LHCN-M2 (cell line): Measurements from ENCODE around the gene ZNF284. TPM values are rescaled to one million over a fixed set of nuclear protein-coding genes. Genes with fewer than 3 reads are reported as not detected.

ENCODE experiments used
- DNase-seq: peaks from one replicate; pipeline ENCODE4 v3.0.0-alpha.2; 2012; ENCODE audit warnings: low read depth
- polyA plus RNA-seq: library from polyadenylated mRNA; unstranded; fragments of >200 nt; gene quantifications from one replicate; pipeline ENCODE4 v1.2.1, GENCODE V29; 2012; ENCODE audit warnings: missing spikeins
- total RNA-seq: library from RNA; depleted of rRNA; stranded (reverse); fragments of >200 nt; gene quantifications from 2 replicates; pipeline ENCODE4 v1.2.3, GENCODE V29; 2014; rRNA removed

ZNF284 gene
- total RNA-seq = 2.6 and 3.0 TPM in 2 replicates
- 0.64 TPM for polyA plus RNA-seq

DNA sequence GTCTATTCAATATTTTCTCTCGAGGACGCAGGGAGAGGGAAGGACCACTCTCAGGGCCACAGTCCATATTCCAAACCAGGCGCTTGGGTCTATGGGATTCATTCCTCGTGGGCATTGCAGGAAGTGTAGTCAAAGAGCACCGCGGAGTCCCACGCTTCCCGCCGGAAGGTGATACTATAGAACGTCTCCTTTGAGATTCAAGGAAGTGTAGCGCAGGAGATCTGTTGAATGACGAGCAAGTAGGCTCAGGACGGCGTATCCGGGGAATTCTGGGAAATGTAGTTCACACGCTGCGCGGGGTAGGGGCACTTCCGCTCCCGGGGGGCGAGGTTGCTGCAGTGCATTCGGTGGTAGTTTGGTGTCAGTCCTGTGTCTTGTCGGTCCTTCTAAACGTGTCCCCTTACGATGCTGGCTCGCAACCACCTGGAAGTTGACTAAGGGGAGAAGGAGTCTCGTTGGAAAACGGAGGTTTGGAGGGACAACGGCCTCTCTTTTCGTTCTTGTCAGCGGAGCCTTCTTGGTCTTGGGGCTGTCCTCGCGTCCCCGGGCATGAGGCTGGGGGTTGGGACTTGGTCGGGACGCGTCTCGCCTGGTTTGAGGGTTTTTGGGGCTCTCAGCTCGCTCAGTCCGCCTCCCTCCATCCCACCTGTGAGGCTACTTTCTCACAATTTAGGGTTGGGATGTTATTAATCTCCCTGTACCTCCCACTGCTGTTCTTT, at the start of gene ZNF284:
ZNF284 (plus strand) TSS at position 336 of the 719 bp plus-strand sequence. CDS start 4,231 bp downstream, outside the sequence.
- peak; percentile 90 for DNase-seq

DNA sequence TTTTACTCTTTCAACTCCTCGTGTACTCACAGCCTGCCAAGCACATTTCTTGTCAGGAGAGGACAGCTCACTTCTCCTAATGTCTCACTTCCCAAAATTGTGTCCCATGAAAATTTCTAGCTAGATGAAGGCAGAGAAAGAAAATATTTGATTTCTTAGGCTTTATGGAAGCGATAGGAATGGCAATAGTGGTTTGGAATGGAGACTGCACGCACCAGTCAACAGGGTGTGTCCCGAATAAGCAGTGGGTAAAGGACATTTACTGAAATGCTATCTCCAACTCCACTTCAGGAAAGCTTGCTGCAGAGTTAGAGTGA, 47.1 kb upstream of the ZNF284 start:
- DNase-seq = no peak

GRCh38 chr19:44025217-44025936, 46.6 kb upstream of the ZNF284 start, which contains the start of gene ZNF222:
Gene ZNF222, plus strand, starts transcription at chr19:44025379. Its CDS starts 58 bp downstream, at chr19:44025437.
- peak; percentile 92 for DNase-seq

- no peak for DNase-seq
Measured at GRCh38 chr19:44026622-44027021, 45.3 kb upstream of the ZNF284 start.

- no peak for DNase-seq
Measured at GRCh38 chr19:44032001-44032610, 39.9 kb upstream of the ZNF284 start.

DNA sequence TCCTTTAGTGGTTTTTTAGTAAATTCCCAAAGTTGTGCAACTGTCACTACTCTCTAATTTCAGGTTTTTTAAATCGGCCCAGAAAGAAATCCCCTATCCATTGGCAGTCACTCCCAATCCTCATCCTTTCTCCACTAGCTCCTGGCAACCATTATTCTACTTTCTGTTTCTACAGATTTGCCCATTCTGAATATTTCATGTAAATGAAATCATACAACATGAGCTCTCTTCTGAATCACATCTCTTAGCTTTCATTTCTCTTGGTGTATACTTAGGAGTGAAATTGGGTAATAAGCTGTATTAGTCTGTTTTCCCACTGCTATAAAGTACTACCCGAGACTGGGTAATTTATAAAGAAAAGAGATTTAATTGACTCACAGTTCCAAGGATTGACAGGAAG, 29.8 kb upstream of the ZNF284 start:
- DNase-seq = no peak

- DNase-seq = no peak
Measured at GRCh38 chr19:44050740-44051649, 21.0 kb upstream of the ZNF284 start.

DNA sequence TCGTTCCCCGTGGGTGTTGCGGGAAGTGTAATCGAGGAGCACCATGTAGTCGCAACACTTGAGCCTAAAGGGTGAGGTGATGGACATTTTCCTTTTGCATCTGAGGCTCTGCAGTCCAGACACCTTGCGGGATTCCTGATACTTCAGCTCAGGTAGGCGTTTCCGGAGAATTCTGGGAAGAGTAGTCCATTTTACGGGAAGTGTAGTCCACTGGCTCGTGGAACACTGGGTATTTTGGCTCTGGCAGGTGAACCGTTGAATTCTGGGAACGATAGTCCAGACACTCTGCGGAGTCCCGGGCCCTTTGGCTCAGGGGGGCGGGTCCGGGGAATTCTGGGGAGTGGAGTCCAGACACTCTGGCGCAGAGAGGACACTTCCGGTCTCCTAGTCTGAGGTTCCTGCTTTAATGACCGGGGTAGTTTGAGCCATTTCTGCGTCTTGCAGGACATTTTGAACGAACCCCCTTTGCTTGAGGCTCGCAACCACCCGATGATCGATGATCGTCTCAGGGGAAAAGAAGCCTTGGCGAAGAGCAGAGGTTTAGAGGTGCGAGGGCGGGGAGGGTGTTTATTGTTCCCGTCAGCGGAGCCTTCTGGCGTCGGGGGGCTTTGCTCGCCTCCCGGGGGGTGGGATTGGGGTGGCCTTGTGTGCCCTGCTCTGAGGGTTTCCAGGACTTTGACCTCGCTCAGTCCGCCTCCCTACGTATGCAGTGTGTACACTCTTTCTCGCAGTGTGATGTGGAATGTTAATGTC, 20.1 kb upstream of the ZNF284 start, which contains the start of gene ZNF223:
ZNF223 (plus strand) TSS at position 387 of the 753 bp plus-strand sequence. CDS start 3,141 bp downstream, outside the sequence.
- DNase-seq = peak; percentile 93

GRCh38 chr19:44055870-44056269, 16.1 kb upstream of the ZNF284 start:
- no peak for DNase-seq

- DNase-seq = no peak
Measured at GRCh38 chr19:44059229-44059628, 12.7 kb upstream of the ZNF284 start.

GRCh38 chr19:44061038-44061437, 10.9 kb upstream of the ZNF284 start:
- no peak for DNase-seq

- no peak for DNase-seq
Measured at GRCh38 chr19:44066305-44066704, 5.7 kb upstream of the ZNF284 start.

GRCh38 chr19:44069415-44069814, 2.5 kb upstream of the ZNF284 start:
- no peak for DNase-seq

- peak; percentile 26 for DNase-seq
Measured at GRCh38 chr19:44072543-44073401, 813 bp downstream of the ZNF284 start.

DNA sequence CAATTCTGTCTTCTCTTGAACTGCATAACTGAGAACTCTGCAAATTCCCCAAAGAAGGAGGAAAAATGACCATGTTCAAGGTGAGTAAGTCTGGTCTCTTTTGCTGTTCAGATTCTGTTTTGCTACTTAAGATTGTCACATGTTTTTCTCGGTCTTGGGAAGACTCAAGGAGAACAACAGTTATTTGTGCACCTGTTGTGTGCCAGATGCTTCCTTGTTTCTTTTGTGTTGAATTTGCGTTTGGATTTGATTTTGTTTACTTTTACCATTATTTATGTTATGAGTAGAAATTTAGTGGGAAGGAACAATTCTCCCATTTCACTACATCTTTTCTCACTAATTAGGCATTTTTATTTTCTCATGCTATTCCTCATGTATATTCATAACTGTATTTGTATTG, 4.4 kb downstream of the ZNF284 start:
- no peak for DNase-seq

GRCh38 chr19:44092108-44092507, 20.1 kb downstream of the ZNF284 start:
- no peak for DNase-seq

DNA sequence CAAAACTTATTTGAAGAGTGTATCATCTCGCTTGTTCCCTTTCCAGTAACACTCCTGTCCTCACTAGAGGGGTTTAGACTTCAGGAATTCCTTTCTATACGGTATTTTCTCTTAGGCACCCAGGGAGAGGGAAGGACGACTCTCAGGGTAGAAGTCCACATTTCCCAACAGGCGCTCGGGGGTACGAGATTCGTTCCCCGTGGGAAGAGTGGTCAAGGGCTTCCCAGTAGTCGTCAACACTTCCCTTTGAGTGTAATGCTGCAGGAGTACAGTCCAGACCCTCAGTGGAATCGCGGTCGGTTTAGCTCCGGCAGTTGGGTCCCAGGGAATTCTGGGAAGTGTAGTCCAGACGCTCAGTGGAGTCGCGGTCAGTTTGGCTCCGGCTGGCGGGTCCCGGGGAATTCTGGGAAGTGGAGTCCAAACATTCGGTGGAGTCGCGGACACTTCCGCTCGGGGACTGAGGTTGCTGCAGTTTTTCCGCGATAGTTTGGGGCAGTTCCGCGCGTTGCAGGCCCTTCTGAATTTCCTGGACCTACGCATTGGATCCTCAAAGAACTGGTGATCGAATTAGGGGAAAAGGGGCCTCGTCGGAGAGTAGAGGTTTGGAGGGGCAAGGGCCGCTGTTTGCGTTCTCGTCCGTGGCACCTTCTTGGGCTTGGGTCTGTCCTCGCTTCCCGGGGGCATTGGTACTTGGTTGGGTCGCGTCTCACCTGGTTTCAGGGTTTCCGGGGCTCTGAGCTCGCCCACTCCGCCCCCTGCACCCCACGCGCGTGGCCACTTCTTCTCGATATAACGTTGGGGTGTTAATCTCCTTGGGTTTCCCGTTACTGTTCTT, 22.2 kb downstream of the ZNF284 start, which contains the start of gene ZNF224:
ZNF224 (plus strand) TSS at position 431 of the 835 bp plus-strand sequence. CDS start 3,513 bp downstream, outside the sequence.
- peak; percentile 90 for DNase-seq

GRCh38 chr19:44107751-44108150, 35.8 kb downstream of the ZNF284 start:
- DNase-seq = no peak

DNA sequence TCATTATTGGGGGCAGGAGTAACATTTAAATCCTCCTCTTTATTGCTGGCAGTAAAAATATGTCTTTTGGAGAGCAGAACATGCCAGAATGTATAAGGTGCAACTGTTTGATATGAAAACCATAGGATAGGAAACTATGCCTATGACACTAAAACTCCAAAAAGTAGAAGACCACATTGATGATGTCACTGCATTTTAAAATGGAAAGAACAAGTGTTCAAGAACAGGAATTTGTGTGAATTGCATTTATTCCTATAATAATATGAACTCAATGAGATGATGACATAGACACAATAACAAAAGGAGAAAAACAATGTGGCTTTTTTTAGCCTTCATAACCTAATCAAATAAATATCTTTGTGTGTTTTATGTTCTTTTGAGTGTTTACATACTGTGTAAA, 37.5 kb downstream of the ZNF284 start:
- no peak for DNase-seq
